BJ (cell line): Measurements from ENCODE around the gene ZNF438. TPM values are rescaled to one million over a fixed set of nuclear protein-coding genes. Genes with fewer than 3 reads are reported as not detected.

ENCODE experiments used
- CTCF ChIA-PET: fragments of 350-600 bp; formaldehyde crosslinking; extraction: SDS; loops from one replicate; lab custom pipeline; 2021; ENCODE audit warnings: antibody characterized with exemption, inconsistent platforms; lab: Yijun Ruan, JAX
- POLR2A ChIA-PET: fragments of 300-600 bp; sonication (Branson Sonifier 250); formaldehyde crosslinking; extraction: SDS; loops from one replicate; lab custom pipeline; 2021; ENCODE audit warnings: antibody characterized with exemption; lab: Charles Lee
- DNase-seq: peaks from one replicate; pipeline ENCODE4 v3.0.0-alpha.2; 2011; ENCODE audit warnings: low read depth
- H3K27me3 ChIP-seq: 2 replicates; pipeline ENCODE4 v1.6.0; 2011; ENCODE audit warnings: low read length; ENCODE audit not compliant: control insufficient read depth, insufficient read depth
- H3K36me3 ChIP-seq: 2 replicates; pipeline ENCODE4 v1.5.1; 2011; ENCODE audit warnings: low read length; ENCODE audit not compliant: control insufficient read depth, insufficient read depth
- H3K4me3 ChIP-seq: 2 replicates; pipeline ENCODE4 v1.5.1; 2011; ENCODE audit warnings: low read depth, mild to moderate bottlenecking, control low read depth, low read length
- CTCF ChIP-seq: IDR thresholded peaks from 2 replicates; pipeline ENCODE4 v1.5.1; 2011; ENCODE audit warnings: low read depth, mild to moderate bottlenecking, control low read depth, inconsistent platforms, low read length, moderate library complexity; ENCODE audit not compliant: insufficient read depth
- polyA plus RNA-seq: library from polyadenylated mRNA; depleted of rRNA; stranded (reverse); fragments of >200 nt; gene quantifications from 2 replicates; pipeline ENCODE4 v1.2.3, GENCODE V29; 2011

The ZNF438 gene
- polyA plus RNA-seq, 1 experiment: 3.7 TPM

- POLR2A ChIA-PET: no interaction called here
These were observed 170.4 kb downstream of the ZNF438 start for GRCh38 chr10:30861221-30861620.

GRCh38 chr10:30858499-30858898 is 173.2 kb downstream of the ZNF438 start:
- ChIA-PET POLR2A (no interaction called here), CTCF (no interaction called here)
- no peak for DNase-seq

More at GRCh38 chr10:30861221-30861620, 170.4 kb downstream of the ZNF438 start:
- Histone ChIP-seq H3K36me3 (no peaks in the 10 kb centered on the region), H3K4me3 (no peak overlapping the region), H3K27me3 (no peaks in the 10 kb centered on the region)
- DNase-seq: no peak
- TF ChIP-seq CTCF: no peak
- CTCF ChIA-PET: no interaction called here

GRCh38 chr10:30857803-30858202 is 173.9 kb downstream of the ZNF438 start:
- ChIA-PET POLR2A (interaction anchor here (0.6 kb wide), 1 partner anchor 13 kb away, joined by 3 read pairs; no protein-coding TSS in a partner anchor), CTCF (no interaction called here)
- TF ChIP-seq CTCF: no peak
- Histone ChIP-seq H3K4me3 (no peak overlapping the region), H3K36me3 (no peaks in the 10 kb centered on the region), H3K27me3 (no peaks in the 10 kb centered on the region)
- DNase-seq: no peak

More at GRCh38 chr10:30858499-30858898, 173.2 kb downstream of the ZNF438 start:
- H3K36me3 ChIP-seq: no peaks in the 10 kb centered on the region
- no peak overlapping the region for H3K4me3 ChIP-seq
- no peaks in the 10 kb centered on the region for H3K27me3 ChIP-seq
- no peak for TF ChIP-seq CTCF

GRCh38 chr10:30855131-30855530 is 176.5 kb downstream of the ZNF438 start:
- Histone ChIP-seq H3K27me3 (no peaks in the 10 kb centered on the region), H3K4me3 (no peak overlapping the region), H3K36me3 (no peaks in the 10 kb centered on the region)
- no peak for DNase-seq
- ChIA-PET POLR2A (no interaction called here), CTCF (no interaction called here)
- TF ChIP-seq CTCF: no peak

GRCh38 chr10:30854656-30855055 is 177.0 kb downstream of the ZNF438 start:
- H3K4me3 ChIP-seq: no peak overlapping the region
- no peaks in the 10 kb centered on the region for H3K36me3 ChIP-seq
- ChIA-PET CTCF (no interaction called here), POLR2A (interaction anchor here (0.7 kb wide), 1 partner anchor 178 kb away, joined by 3 read pairs; no protein-coding TSS in a partner anchor)
- no peak for DNase-seq
- no peaks in the 10 kb centered on the region for H3K27me3 ChIP-seq
- TF ChIP-seq CTCF: no peak
